Measurements from ENCODE around the gene HOXA6.
A peak's percentile ranks its signal among the peaks of the same experiment; 100 is the strongest.

HOXA6 gene

GRCh38 chr7:27138472-27138871 lies 9.1 kb downstream of the HOXA6 start:
- H3K36me3 ChIP-seq (ENCODE audit: control insufficient read depth in 5 of 5, insufficient read depth in 5 of 5, low read length in 5 of 5) = peaks cover 0 to 9% (median 4%) of the 10 kb centered on the region in 5 donors
- no peak overlapping the region for H3K4me3 ChIP-seq (ENCODE audit: low read depth in 1 of 5, low read length in 5 of 5)
- H3K4me1 ChIP-seq (ENCODE audit: control insufficient read depth in 5 of 5, insufficient read depth in 5 of 5, low read length in 5 of 5) = peaks cover 6 to 93% (median 90%) of the 10 kb centered on the region in 5 donors
- peak overlapping the region; percentile 95 for H3K27ac ChIP-seq (ENCODE audit: low read depth, low read length)
- no peaks in the 10 kb centered on the region for H3K9me3 ChIP-seq (ENCODE audit: control insufficient read depth in 5 of 5, low read length in 5 of 5)
- H3K27me3 ChIP-seq (ENCODE audit: control insufficient read depth in 5 of 5, insufficient read depth in 4 of 5, low read length in 5 of 5) = no peaks in the 10 kb centered on the region
- peak overlapping the region in 2 of 5 donors; percentile 10 to 66 for H3K9ac ChIP-seq (ENCODE audit: low read length in 5 of 5)

GRCh38 chr7:27137640-27138315 lies 9.8 kb downstream of the HOXA6 start:
- H3K27ac ChIP-seq (ENCODE audit: low read depth, low read length) = peak overlapping the region; percentile 95

GRCh38 chr7:27134392-27134791 lies 13.2 kb downstream of the HOXA6 start:
- H3K9ac ChIP-seq (ENCODE audit: low read length in 5 of 5) = peak overlapping the region in 1 of 5 donors; percentile 54
- peaks cover 0 to 5% (median 0%) of the 10 kb centered on the region in 5 donors for H3K36me3 ChIP-seq (ENCODE audit: control insufficient read depth in 5 of 5, insufficient read depth in 5 of 5, low read length in 5 of 5)
- H3K9me3 ChIP-seq (ENCODE audit: control insufficient read depth in 5 of 5, low read length in 5 of 5) = no peaks in the 10 kb centered on the region
- H3K27me3 ChIP-seq (ENCODE audit: control insufficient read depth in 5 of 5, insufficient read depth in 4 of 5, low read length in 5 of 5) = no peaks in the 10 kb centered on the region
- H3K4me1 ChIP-seq (ENCODE audit: control insufficient read depth in 5 of 5, insufficient read depth in 5 of 5, low read length in 5 of 5) = peaks cover 4 to 86% (median 74%) of the 10 kb centered on the region in 5 donors
- peak overlapping the region; percentile 95 for H3K27ac ChIP-seq (ENCODE audit: low read depth, low read length)
- H3K4me3 ChIP-seq (ENCODE audit: low read depth in 1 of 5, low read length in 5 of 5) = no peak overlapping the region

More at GRCh38 chr7:27137640-27138315, 9.8 kb downstream of the HOXA6 start:
- Histone ChIP-seq H3K27me3 (ENCODE audit: control insufficient read depth in 5 of 5, insufficient read depth in 4 of 5, low read length in 5 of 5) (no peaks in the 10 kb centered on the region), H3K4me1 (ENCODE audit: control insufficient read depth in 5 of 5, insufficient read depth in 5 of 5, low read length in 5 of 5) (peaks cover 6 to 97% (median 88%) of the 10 kb centered on the region in 5 donors), H3K9me3 (ENCODE audit: control insufficient read depth in 5 of 5, low read length in 5 of 5) (no peaks in the 10 kb centered on the region), H3K4me3 (ENCODE audit: low read depth in 1 of 5, low read length in 5 of 5) (no peak overlapping the region), H3K36me3 (ENCODE audit: control insufficient read depth in 5 of 5, insufficient read depth in 5 of 5, low read length in 5 of 5) (peaks cover 0 to 9% (median 4%) of the 10 kb centered on the region in 5 donors), H3K9ac (ENCODE audit: low read length in 5 of 5) (peak overlapping the region in 3 of 5 donors; percentile 25 to 58 (median 56))

GRCh38 chr7:27133409-27134231 lies 14.0 kb downstream of the HOXA6 start:
- H3K36me3 ChIP-seq (ENCODE audit: control insufficient read depth in 5 of 5, insufficient read depth in 5 of 5, low read length in 5 of 5) = peaks cover 0 to 5% (median 3%) of the 10 kb centered on the region in 5 donors
- peak overlapping the region in 1 of 5 donors; percentile 54 for H3K9ac ChIP-seq (ENCODE audit: low read length in 5 of 5)
- peak overlapping the region; percentile 95 for H3K27ac ChIP-seq (ENCODE audit: low read depth, low read length)
- H3K27me3 ChIP-seq (ENCODE audit: control insufficient read depth in 5 of 5, insufficient read depth in 4 of 5, low read length in 5 of 5) = no peaks in the 10 kb centered on the region
- H3K9me3 ChIP-seq (ENCODE audit: control insufficient read depth in 5 of 5, low read length in 5 of 5) = no peaks in the 10 kb centered on the region
- H3K4me1 ChIP-seq (ENCODE audit: control insufficient read depth in 5 of 5, insufficient read depth in 5 of 5, low read length in 5 of 5) = peaks cover 4 to 86% (median 74%) of the 10 kb centered on the region in 5 donors
- H3K4me3 ChIP-seq (ENCODE audit: low read depth in 1 of 5, low read length in 5 of 5) = peak overlapping the region in 1 of 5 donors; percentile 25

GRCh38 chr7:27132978-27133377 lies 14.6 kb downstream of the HOXA6 start:
- H3K27ac ChIP-seq (ENCODE audit: low read depth, low read length) = peak overlapping the region; percentile 95
- H3K9ac ChIP-seq (ENCODE audit: low read length in 5 of 5) = no peak overlapping the region
- no peak overlapping the region for H3K4me3 ChIP-seq (ENCODE audit: low read depth in 1 of 5, low read length in 5 of 5)
- H3K4me1 ChIP-seq (ENCODE audit: control insufficient read depth in 5 of 5, insufficient read depth in 5 of 5, low read length in 5 of 5) = peaks cover 5 to 86% (median 74%) of the 10 kb centered on the region in 5 donors
- no peaks in the 10 kb centered on the region for H3K9me3 ChIP-seq (ENCODE audit: control insufficient read depth in 5 of 5, low read length in 5 of 5)
- peaks cover 0 to 5% (median 3%) of the 10 kb centered on the region in 5 donors for H3K36me3 ChIP-seq (ENCODE audit: control insufficient read depth in 5 of 5, insufficient read depth in 5 of 5, low read length in 5 of 5)
- no peaks in the 10 kb centered on the region for H3K27me3 ChIP-seq (ENCODE audit: control insufficient read depth in 5 of 5, insufficient read depth in 4 of 5, low read length in 5 of 5)

- Histone ChIP-seq H3K9ac (ENCODE audit: low read length in 5 of 5) (no peak overlapping the region), H3K36me3 (ENCODE audit: control insufficient read depth in 5 of 5, insufficient read depth in 5 of 5, low read length in 5 of 5) (peaks cover 0 to 5% (median 3%) of the 10 kb centered on the region in 5 donors), H3K4me1 (ENCODE audit: control insufficient read depth in 5 of 5, insufficient read depth in 5 of 5, low read length in 5 of 5) (peaks cover 8 to 86% (median 76%) of the 10 kb centered on the region in 5 donors), H3K27ac (ENCODE audit: low read depth, low read length) (peak overlapping the region; percentile 59), H3K4me3 (ENCODE audit: low read depth in 1 of 5, low read length in 5 of 5) (no peak overlapping the region), H3K9me3 (ENCODE audit: control insufficient read depth in 5 of 5, low read length in 5 of 5) (no peaks in the 10 kb centered on the region), H3K27me3 (ENCODE audit: control insufficient read depth in 5 of 5, insufficient read depth in 4 of 5, low read length in 5 of 5) (no peaks in the 10 kb centered on the region)
Observed at GRCh38 chr7:27132214-27132613, 15.4 kb downstream of the HOXA6 start.

- Histone ChIP-seq H3K4me3 (ENCODE audit: low read depth in 1 of 5, low read length in 5 of 5) (peak overlapping the region; percentile 78 to 88 (median 82)), H3K4me1 (ENCODE audit: control insufficient read depth in 5 of 5, insufficient read depth in 5 of 5, low read length in 5 of 5) (peaks cover 14 to 86% (median 75%) of the 10 kb centered on the region in 5 donors), H3K9ac (ENCODE audit: low read length in 5 of 5) (peak overlapping the region in 4 of 5 donors; percentile 48 to 81 (median 64)), H3K9me3 (ENCODE audit: control insufficient read depth in 5 of 5, low read length in 5 of 5) (no peaks in the 10 kb centered on the region), H3K27ac (ENCODE audit: low read depth, low read length) (peak overlapping the region; percentile 71), H3K27me3 (ENCODE audit: control insufficient read depth in 5 of 5, insufficient read depth in 4 of 5, low read length in 5 of 5) (no peaks in the 10 kb centered on the region), H3K36me3 (ENCODE audit: control insufficient read depth in 5 of 5, insufficient read depth in 5 of 5, low read length in 5 of 5) (peaks cover 0 to 5% (median 3%) of the 10 kb centered on the region in 5 donors)
Observed at GRCh38 chr7:27131390-27131819, 16.2 kb downstream of the HOXA6 start.

GRCh38 chr7:27130540-27131389 lies 16.8 kb downstream of the HOXA6 start, which contains the start of gene HOXA4:
Gene HOXA4, minus strand, starts transcription at chr7:27130757. Its CDS starts 24 bp downstream, at chr7:27130733.
- peak within 1 kb of the TSS in 4 of 5 donors; percentile 64 to 81 (median 68) for H3K9ac ChIP-seq (ENCODE audit: low read length in 5 of 5)
- H3K4me1 ChIP-seq (ENCODE audit: control insufficient read depth in 5 of 5, insufficient read depth in 5 of 5, low read length in 5 of 5) = peaks cover 12 to 86% (median 75%) of the 10 kb centered on the region in 5 donors
- H3K36me3 ChIP-seq (ENCODE audit: control insufficient read depth in 5 of 5, insufficient read depth in 5 of 5, low read length in 5 of 5) = peaks cover 0 to 4% (median 3%) of the 10 kb centered on the region in 5 donors
- H3K4me3 ChIP-seq (ENCODE audit: low read depth in 1 of 5, low read length in 5 of 5) = peak within 1 kb of the TSS; percentile 78 to 88 (median 82)
- no peaks in the 10 kb centered on the region for H3K27me3 ChIP-seq (ENCODE audit: control insufficient read depth in 5 of 5, insufficient read depth in 4 of 5, low read length in 5 of 5)
- peak within 1 kb of the TSS; percentile 83 for H3K27ac ChIP-seq (ENCODE audit: low read depth, low read length)
- H3K9me3 ChIP-seq (ENCODE audit: control insufficient read depth in 5 of 5, low read length in 5 of 5) = no peaks in the 10 kb centered on the region
